Measurements from ENCODE around the gene NR0B2.
"Not testable (repeated sequence)": the region's sequence is repeated elsewhere in the genome, so short reads cannot be mapped to it uniquely, and the experiment has no call there.

Gene NR0B2

GRCh38 chr1:26913754-26914619 lies at the start of gene NR0B2:
NR0B2 (minus strand) TSS chr1:26913975; CDS start chr1:26913940, 35 bp downstream.
- no peak for DNase-seq (ENCODE audit: low read depth in 2 of 2)

GRCh38 chr1:26961826-26962225 lies 48.1 kb upstream of the NR0B2 start:
- DNase-seq (ENCODE audit: low read depth in 2 of 2) = no peak

- no peak for DNase-seq (ENCODE audit: low read depth in 2 of 2)
Observed at GRCh38 chr1:26960625-26960966, 46.8 kb upstream of the NR0B2 start.

- peak; percentile 4 to 9 for DNase-seq (ENCODE audit: low read depth in 2 of 2)
Observed at GRCh38 chr1:26959722-26960624, 46.2 kb upstream of the NR0B2 start, which contains the start of gene KDF1. KDF1 (minus strand) TSS chr1:26960468; CDS start chr1:26952380, 8,088 bp downstream.

GRCh38 chr1:26959270-26959669 lies 45.5 kb upstream of the NR0B2 start:
- DNase-seq (ENCODE audit: low read depth in 2 of 2) = no peak

GRCh38 chr1:26957306-26957705 lies 43.5 kb upstream of the NR0B2 start:
- no peak for DNase-seq (ENCODE audit: low read depth in 2 of 2)

- DNase-seq (ENCODE audit: low read depth in 2 of 2) = no peak
Observed at GRCh38 chr1:26956321-26956720, 42.5 kb upstream of the NR0B2 start.

GRCh38 chr1:26953374-26953773 lies 39.6 kb upstream of the NR0B2 start:
- DNase-seq (ENCODE audit: low read depth in 2 of 2) = no peak

- no peak for DNase-seq (ENCODE audit: low read depth in 2 of 2)
Observed at GRCh38 chr1:26951821-26952497, 38.2 kb upstream of the NR0B2 start.

GRCh38 chr1:26951216-26951615 lies 37.4 kb upstream of the NR0B2 start:
- no peak for DNase-seq (ENCODE audit: low read depth in 2 of 2)

- DNase-seq (ENCODE audit: low read depth in 2 of 2) = no peak
Observed at GRCh38 chr1:26950602-26951001, 36.8 kb upstream of the NR0B2 start.

- DNase-seq (ENCODE audit: low read depth in 2 of 2) = no peak
Observed at GRCh38 chr1:26949926-26950319, 36.1 kb upstream of the NR0B2 start.

GRCh38 chr1:26949266-26949925 lies 35.6 kb upstream of the NR0B2 start:
- DNase-seq (ENCODE audit: low read depth in 2 of 2) = no peak

- not testable (repeated sequence) for DNase-seq (ENCODE audit: low read depth in 2 of 2)
Observed at GRCh38 chr1:26948725-26949057, 34.9 kb upstream of the NR0B2 start.

GRCh38 chr1:26946270-26946669 lies 32.5 kb upstream of the NR0B2 start:
- no peak for DNase-seq (ENCODE audit: low read depth in 2 of 2)

GRCh38 chr1:26945728-26946127 lies 32.0 kb upstream of the NR0B2 start:
- no peak for DNase-seq (ENCODE audit: low read depth in 2 of 2)

- DNase-seq (ENCODE audit: low read depth in 2 of 2) = no peak
Observed at GRCh38 chr1:26945138-26945537, 31.4 kb upstream of the NR0B2 start.

- DNase-seq (ENCODE audit: low read depth in 2 of 2) = no peak
Observed at GRCh38 chr1:26942656-26943055, 28.9 kb upstream of the NR0B2 start.

GRCh38 chr1:26941311-26941710 lies 27.5 kb upstream of the NR0B2 start:
- no peak for DNase-seq (ENCODE audit: low read depth in 2 of 2)

- DNase-seq (ENCODE audit: low read depth in 2 of 2) = no peak
Observed at GRCh38 chr1:26938659-26939025, 24.9 kb upstream of the NR0B2 start.

GRCh38 chr1:26938004-26938658 lies 24.4 kb upstream of the NR0B2 start:
- DNase-seq (ENCODE audit: low read depth in 2 of 2) = no peak
